ENCODE measurements around the gene SFXN5. TPM values are rescaled to one million over a fixed set of nuclear protein-coding genes. Genes with fewer than 3 reads are reported as not detected.

The SFXN5 gene
- total RNA-seq, 3 donors from 2014 or later (not counting 1 experiment from before 2014, with no cell fraction given): 15.3 to 22.3 (median 19.8) TPM

DNA sequence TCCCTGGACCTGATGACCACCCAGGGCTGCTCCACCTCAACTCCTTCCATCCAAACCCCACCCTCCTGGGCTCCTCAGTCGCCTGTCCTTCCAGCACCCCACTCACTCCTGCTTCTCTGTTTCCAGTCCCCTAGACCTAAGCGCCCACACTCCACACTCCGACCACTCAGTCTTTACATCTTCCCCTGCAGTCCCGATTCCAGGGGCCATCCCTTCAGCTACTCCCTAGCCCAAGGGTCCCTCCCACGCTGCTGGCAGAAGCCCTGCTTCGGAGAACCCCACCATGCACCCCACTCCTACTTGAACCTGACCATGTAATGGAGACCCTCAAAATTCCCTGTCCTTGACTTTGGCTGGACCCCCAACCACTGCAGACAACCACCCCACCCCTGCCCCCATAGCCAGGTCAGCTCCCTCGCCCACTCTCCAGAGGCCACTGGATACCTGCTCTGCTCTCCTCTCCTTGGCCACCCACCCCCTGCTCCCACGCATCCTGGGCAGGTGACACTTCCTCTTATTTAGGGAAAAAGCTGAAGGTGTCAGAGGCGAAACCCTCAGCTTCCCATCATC lies 126.0 kb downstream of the SFXN5 start:
- DNase-seq: no peak
- Mint-ChIP-seq H3K4me1 (peaks cover 0 to 7% of the 10 kb centered on the region in 2 donors), H3K9me3 (no peaks in the 10 kb centered on the region), H3K27ac (no peak overlapping the region), H3K27me3 (ENCODE audit: low read depth in 2 of 2) (no peaks in the 10 kb centered on the region), H3K4me3 (no peak overlapping the region), H3K36me3 (no peaks in the 10 kb centered on the region)
- Histone ChIP-seq H3K4me1 (ENCODE audit: control insufficient read depth, insufficient read depth, low read length) (no peaks in the 10 kb centered on the region), H3K27me3 (ENCODE audit: control insufficient read depth, insufficient read depth, low read length) (no peaks in the 10 kb centered on the region), H3K27ac (ENCODE audit: low read length) (no peak overlapping the region), H3K36me3 (ENCODE audit: control insufficient read depth, insufficient read depth, low read length) (no peaks in the 10 kb centered on the region), H3K4me3 (ENCODE audit: low read length) (no peak overlapping the region), H3K9me3 (ENCODE audit: control insufficient read depth, insufficient read depth, low read length) (no peaks in the 10 kb centered on the region)
- WGBS (ENCODE audit: insufficient coverage): 92% methylated on average over 9 of the region's 9 CpGs
- TF ChIP-seq, protein P1, sequence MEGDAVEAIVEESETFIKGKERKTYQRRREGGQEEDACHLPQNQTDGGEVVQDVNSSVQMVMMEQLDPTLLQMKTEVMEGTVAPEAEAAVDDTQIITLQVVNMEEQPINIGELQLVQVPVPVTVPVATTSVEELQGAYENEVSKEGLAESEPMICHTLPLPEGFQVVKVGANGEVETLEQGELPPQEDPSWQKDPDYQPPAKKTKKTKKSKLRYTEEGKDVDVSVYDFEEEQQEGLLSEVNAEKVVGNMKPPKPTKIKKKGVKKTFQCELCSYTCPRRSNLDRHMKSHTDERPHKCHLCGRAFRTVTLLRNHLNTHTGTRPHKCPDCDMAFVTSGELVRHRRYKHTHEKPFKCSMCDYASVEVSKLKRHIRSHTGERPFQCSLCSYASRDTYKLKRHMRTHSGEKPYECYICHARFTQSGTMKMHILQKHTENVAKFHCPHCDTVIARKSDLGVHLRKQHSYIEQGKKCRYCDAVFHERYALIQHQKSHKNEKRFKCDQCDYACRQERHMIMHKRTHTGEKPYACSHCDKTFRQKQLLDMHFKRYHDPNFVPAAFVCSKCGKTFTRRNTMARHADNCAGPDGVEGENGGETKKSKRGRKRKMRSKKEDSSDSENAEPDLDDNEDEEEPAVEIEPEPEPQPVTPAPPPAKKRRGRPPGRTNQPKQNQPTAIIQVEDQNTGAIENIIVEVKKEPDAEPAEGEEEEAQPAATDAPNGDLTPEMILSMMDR (IDR thresholded peaks at IDR 0.05): no peak
- ATAC-seq: no peak
- intact Hi-C loops (cut with micrococcal nuclease): no loop called here

DNA sequence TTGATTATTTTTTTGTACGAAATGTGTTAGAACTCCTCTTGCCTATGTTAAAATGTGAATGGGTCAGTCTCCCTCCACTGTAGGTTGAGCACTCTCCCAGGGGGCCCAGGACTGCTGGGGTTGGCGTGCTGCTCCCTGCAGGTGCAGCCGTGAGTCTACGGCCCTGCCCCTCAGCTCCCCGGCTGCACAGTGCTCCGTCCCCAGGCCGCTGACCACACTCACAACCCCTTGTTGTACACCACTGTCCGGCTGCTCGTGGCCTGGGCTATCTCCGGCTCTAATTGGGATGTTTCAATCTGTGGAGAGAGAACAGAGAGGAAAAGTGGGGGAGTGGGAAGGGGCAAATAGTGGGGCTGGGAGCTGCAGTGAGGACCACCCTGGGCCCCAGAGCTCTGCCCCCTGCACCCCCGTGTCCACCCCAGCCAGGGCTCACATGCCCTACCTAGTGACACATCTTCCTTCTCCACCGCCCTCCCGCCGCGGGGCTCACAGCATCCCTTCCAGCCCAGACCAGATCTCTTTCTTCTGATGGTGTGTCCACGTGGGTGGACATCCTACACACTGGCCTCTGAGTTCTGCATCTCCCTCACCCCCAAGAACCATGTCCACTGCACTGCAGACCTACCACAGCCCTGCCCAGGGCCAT lies 126.6 kb downstream of the SFXN5 start:
- no peaks in the 10 kb centered on the region for H3K27me3 Mint-ChIP-seq (ENCODE audit: low read depth in 2 of 2)
- intact Hi-C loops (cut with micrococcal nuclease): no loop called here
- no peaks in the 10 kb centered on the region for H3K36me3 ChIP-seq (ENCODE audit: control insufficient read depth, insufficient read depth, low read length)
- no peak overlapping the region for H3K4me3 ChIP-seq (ENCODE audit: low read length)
- peaks cover 0 to 7% of the 10 kb centered on the region in 2 donors for H3K4me1 Mint-ChIP-seq
- DNase-seq (no peak), ATAC-seq (no peak)
- no peaks in the 10 kb centered on the region for H3K9me3 Mint-ChIP-seq
- no peaks in the 10 kb centered on the region for H3K36me3 Mint-ChIP-seq
- H3K27ac Mint-ChIP-seq: no peak overlapping the region
- H3K4me1 ChIP-seq (ENCODE audit: control insufficient read depth, insufficient read depth, low read length): no peaks in the 10 kb centered on the region
- H3K27me3 ChIP-seq (ENCODE audit: control insufficient read depth, insufficient read depth, low read length): no peaks in the 10 kb centered on the region
- H3K27ac ChIP-seq (ENCODE audit: low read length): no peak overlapping the region
- H3K9me3 ChIP-seq (ENCODE audit: control insufficient read depth, insufficient read depth, low read length): no peaks in the 10 kb centered on the region
- TF ChIP-seq, protein P1 (IDR thresholded peaks at IDR 0.05): no peak
- no peak overlapping the region for H3K4me3 Mint-ChIP-seq
- WGBS (ENCODE audit: insufficient coverage): 95% methylated on average over 16 of the region's 16 CpGs

DNA sequence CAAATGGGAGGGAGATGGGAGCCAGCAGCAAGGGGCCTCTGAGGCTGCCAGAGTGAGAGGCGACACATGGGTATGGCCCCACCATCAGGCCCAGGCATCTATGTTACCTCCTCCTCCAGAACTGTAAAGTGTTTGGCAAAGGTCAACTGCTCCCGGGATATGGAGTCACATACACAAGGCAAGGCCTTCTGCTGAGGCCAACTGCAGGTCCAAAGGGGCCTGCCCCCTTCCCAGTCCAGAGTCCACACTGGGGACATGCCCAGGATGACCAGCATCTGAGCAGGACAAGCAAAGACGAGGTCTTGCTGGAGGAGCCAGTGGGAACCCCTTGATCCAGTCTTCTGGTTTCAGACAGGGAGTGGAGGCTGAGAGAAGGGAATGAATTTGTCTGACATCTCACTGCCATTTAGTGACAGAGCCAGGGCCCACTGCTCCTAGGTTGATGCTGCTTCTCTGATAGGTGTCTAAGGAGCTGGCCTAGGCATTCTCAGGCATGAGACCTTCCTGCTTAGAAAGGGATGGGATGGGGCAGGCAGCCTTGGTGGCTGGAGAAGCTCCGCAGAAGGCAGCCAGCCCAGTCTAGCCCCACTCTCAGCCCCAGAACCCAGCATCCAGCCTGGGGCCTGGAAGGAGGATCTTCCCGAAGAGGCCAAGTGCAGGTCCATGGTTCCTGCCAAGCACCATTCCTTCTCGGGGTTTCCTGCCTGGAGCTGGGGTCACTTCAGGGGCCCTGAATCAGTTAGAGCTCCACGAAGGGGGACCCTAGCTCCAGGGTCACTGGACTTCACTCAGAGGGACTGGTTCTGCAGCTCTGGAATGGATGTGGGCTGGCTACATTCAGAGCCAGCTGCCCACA lies 127.7 kb downstream of the SFXN5 start:
- Mint-ChIP-seq H3K4me1 (peaks cover 0 to 4% of the 10 kb centered on the region in 2 donors), H3K9me3 (no peaks in the 10 kb centered on the region), H3K36me3 (no peaks in the 10 kb centered on the region), H3K27ac (no peak overlapping the region), H3K27me3 (ENCODE audit: low read depth in 2 of 2) (no peaks in the 10 kb centered on the region), H3K4me3 (no peak overlapping the region)
- H3K4me1 ChIP-seq (ENCODE audit: control insufficient read depth, insufficient read depth, low read length): no peaks in the 10 kb centered on the region
- no peaks in the 10 kb centered on the region for H3K36me3 ChIP-seq (ENCODE audit: control insufficient read depth, insufficient read depth, low read length)
- no peaks in the 10 kb centered on the region for H3K27me3 ChIP-seq (ENCODE audit: control insufficient read depth, insufficient read depth, low read length)
- H3K27ac ChIP-seq (ENCODE audit: low read length): no peak overlapping the region
- DNase-seq: no peak
- H3K9me3 ChIP-seq (ENCODE audit: control insufficient read depth, insufficient read depth, low read length): no peaks in the 10 kb centered on the region
- H3K4me3 ChIP-seq (ENCODE audit: low read length): no peak overlapping the region
- whole genome bisulfite sequencing (ENCODE audit: insufficient coverage): 88% methylated on average over 7 of the region's 7 CpGs
- TF ChIP-seq, protein P1 (IDR thresholded peaks at IDR 0.05): no peak
- intact Hi-C loops (cut with micrococcal nuclease): no loop called here
- ATAC-seq: no peak
